MV-4-11 (cell line): ENCODE results near the gene GLT1D1.

Experiments used
- DNase-seq: peaks from one replicate; lab custom pipeline; 2025; lab: John Stamatoyannopoulos, UW

GLT1D1 gene

DNA sequence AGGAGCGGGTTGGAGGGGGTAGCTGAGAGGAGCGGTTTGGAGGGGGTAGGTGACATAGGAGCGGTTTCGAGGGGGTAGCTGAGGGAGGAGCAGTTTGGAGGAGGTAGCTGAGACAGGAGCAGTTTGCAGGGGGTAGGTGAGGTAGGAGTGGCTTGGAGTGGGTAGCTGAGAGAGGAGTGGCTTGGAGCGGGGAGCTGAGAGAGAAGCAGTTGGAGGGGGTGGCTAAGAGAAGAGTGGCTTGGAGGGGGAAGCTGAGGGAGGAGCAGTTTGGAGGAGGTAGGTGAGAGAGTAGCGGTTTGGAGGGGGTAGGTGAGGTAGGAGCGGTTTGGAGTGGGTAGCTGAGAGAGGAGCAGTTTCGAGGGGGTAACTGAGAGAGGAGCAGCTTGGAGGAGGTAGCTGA lies 152.1 kb downstream of the GLT1D1 start:
- no peak for DNase-seq

DNA sequence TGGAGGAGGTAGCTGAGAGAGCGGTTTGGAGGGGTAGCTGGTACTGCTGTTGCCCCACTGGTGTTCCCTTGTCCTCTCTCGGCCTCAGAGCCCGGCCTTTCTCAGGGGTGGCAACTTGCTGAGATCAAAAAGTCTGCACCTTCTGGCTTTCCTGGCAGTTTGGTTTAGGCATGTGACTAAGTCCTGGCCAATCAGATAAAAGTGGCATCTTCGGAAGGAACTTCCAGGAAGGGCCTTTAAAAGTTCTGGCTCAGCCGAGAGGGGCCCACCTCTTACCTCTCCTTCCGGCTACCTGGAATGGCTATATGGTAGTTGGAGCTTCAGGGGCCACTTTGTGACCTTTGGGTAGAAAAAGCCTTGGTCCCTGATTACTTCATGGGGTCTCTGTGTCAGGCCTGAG lies 152.6 kb downstream of the GLT1D1 start:
- DNase-seq: no peak

DNA sequence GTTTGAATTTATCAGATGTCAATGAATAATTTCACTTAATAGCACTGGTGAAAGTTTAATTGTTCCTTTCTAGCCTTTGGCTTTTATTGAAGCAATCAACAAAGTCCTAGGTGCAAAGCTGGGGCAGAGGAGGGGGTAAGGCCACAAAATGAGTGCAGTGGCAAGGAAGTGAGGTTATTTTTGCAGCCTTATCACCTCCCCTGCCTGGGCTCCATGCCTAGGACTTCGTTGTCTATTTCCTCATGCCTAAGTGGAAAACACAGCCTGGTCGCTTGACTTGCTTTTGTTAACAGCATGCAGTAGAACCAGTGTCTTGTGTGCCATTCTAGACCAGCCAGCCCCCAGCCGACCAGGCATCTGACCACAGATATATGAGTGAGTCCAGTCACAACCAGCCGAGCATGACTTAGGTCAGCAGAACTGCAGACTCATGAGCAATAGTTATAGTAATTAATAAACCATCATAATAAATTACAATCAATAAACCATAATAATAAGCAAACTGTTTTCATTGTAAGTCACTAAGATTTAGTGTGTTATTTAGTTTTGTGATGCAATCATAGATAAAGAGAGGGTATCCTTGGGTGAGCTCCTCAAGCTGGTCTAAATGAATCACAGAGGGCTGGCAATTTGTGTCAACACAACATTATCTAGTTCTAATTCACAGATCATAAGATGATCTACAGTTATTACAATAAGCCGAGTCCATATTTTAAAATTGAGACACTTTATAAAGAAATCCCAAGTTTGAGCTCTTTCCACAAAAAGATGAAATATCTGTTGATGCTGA lies 156.8 kb downstream of the GLT1D1 start:
- no peak for DNase-seq

DNA sequence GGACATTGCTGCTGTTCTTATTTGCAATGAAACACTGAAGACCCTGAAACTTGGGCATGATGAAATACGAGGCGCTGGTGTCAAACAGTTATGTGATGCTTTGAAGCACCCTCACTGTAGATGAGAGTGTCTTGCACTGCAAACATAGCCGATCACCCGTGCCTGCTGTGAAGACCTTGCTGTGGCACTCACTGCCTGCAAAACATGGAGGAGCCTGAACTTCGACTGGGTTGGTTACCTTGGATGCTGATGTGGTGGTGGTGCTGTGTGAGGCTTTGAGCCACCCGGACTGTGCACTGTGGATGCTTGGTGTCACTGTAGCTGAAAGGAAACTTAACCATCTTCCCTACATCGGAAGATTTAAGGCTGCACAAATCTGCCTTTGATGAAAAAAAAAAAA lies 162.9 kb downstream of the GLT1D1 start:
- DNase-seq: no peak

DNA sequence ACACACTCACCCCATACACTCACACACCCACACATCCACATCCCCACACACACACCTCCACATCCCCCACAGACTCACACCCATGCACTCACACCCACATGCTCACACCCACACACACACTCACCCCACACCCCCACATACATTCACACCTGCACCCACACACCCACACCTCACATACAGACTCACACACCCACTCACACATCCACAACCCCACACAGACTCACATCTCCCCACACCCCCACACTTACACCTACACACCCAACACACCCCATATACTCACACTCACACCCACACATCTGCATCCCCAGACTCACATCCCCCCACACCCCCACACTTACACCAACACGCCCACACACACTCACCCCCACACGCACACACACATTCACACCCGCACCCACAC lies 171.8 kb downstream of the GLT1D1 start:
- DNase-seq: no peak

DNA sequence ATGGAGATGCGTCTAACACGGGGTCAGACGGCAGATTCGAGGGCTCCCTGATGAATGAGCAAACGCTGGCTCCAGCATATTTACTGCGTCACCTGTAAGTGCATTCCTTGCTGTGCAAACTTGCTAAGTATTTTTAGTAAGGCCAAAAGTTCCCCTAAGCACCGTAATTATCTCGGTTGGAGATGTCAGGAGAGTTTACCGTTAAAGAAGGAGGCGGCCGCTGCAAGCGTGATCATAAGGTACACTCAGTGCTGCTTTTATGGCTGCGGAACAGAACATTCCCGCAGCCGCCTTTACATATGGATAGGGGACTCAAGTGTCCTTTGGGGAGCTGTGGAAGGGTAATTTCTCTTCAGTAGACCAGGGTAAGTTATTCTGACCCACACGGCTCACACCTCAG lies 175.6 kb downstream of the GLT1D1 start:
- DNase-seq: no peak
